ENCODE measurements around the gene CFAP46.

The CFAP46 gene

DNA sequence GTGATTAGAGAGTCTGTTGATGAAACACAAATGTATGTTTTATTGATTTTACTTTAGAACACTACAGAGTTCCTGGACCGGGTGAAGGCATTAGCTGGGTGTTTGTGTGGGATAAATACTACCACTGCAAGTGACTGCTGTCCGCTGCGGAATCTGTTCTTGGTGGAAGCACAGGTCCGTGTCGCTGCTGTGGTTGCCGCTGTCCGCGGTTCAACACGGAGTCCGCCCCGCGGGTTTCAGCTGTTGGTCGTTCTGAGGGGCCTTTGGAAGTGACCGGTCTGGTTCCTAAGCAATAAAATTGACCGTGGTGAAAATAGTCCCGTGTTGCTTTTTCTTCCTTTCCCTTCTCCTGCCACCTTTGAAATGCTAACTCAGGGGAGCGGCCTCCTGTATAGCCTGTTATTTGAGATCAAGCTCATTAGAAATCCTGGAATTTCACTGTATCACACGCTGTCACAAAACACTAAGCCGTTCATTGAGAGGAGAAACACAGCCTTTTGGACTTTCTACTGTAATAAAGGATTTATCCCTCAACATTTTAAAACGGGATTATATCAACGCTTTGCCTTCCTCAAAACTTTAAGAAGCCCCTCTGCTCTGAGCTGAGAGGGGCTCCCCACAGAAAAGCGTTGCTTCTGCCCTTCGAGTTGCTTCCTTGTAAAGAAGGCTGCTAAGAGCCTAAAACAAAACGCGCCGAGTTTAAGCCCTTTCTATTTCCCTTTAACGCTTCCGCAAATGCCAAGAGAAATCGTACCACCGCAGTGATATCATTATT, 159.0 kb downstream of the CFAP46 start:
- H3K4me3 ChIP-seq (ENCODE audit: insufficient read depth, low read length, poor library complexity, severe bottlenecking), result no peak overlapping the region

DNA sequence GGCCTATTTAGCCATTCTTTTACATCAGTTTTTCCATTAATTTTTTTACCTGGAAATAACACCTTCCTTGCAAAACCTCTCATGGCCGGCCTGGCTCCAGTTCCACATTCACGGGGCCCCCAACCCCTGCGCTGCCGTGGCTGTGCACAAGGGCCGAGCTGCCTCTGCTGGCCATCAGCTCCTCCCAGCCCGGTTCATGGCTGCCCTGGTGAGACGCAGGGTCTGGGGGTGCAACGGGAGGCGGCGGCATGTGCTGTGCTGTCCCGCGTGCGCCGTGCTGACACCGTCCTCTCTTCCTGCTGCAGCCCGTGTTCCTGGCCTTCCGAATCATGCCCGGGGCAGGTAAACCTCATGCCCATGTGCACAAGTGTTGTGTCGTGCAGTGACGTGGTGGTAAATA, 160.8 kb downstream of the CFAP46 start:
- H3K36me3 ChIP-seq (ENCODE audit: low read length), result no peaks in the 10 kb centered on the region
- no peaks in the 10 kb centered on the region for H4K20me1 ChIP-seq (ENCODE audit: low read depth, low read length)
- no peak overlapping the region for H3K4me2 ChIP-seq (ENCODE audit: low read depth, low read length, poor library complexity, severe bottlenecking)
- H3K79me2 ChIP-seq (ENCODE audit: insufficient read depth, low read length), result no peaks in the 10 kb centered on the region
- H3F3A ChIP-seq (ENCODE audit: insufficient read depth), result no peaks in the 10 kb centered on the region
- no peak overlapping the region for H2AFZ ChIP-seq (ENCODE audit: low read depth, low read length, severe bottlenecking)
- H3K9ac ChIP-seq (ENCODE audit: low read length), result no peak overlapping the region
- H3K27me3 ChIP-seq (ENCODE audit: low read length), result no peaks in the 10 kb centered on the region
- H3K4me3 ChIP-seq (ENCODE audit: insufficient read depth, low read length, poor library complexity, severe bottlenecking), result no peak overlapping the region
- TF ChIP-seq, protein P1, sequence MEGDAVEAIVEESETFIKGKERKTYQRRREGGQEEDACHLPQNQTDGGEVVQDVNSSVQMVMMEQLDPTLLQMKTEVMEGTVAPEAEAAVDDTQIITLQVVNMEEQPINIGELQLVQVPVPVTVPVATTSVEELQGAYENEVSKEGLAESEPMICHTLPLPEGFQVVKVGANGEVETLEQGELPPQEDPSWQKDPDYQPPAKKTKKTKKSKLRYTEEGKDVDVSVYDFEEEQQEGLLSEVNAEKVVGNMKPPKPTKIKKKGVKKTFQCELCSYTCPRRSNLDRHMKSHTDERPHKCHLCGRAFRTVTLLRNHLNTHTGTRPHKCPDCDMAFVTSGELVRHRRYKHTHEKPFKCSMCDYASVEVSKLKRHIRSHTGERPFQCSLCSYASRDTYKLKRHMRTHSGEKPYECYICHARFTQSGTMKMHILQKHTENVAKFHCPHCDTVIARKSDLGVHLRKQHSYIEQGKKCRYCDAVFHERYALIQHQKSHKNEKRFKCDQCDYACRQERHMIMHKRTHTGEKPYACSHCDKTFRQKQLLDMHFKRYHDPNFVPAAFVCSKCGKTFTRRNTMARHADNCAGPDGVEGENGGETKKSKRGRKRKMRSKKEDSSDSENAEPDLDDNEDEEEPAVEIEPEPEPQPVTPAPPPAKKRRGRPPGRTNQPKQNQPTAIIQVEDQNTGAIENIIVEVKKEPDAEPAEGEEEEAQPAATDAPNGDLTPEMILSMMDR (IDR thresholded peaks at IDR 0.05; ENCODE audit: insufficient read depth, low read length, poor library complexity, severe bottlenecking), result no peak
- no peak for TF ChIP-seq EZH2phosphoT487 (conservative IDR thresholded peaks at IDR 0.05; ENCODE audit: low read length)
- no peaks in the 10 kb centered on the region for H3K9me2 ChIP-seq (replicated peaks; ENCODE audit: insufficient read depth, low read length)
- H3K9me3 ChIP-seq (ENCODE audit: insufficient read depth, low read length), result no peaks in the 10 kb centered on the region
- H3K27ac ChIP-seq (ENCODE audit: low read depth, low read length), result no peak overlapping the region

More for the DNA sequence above, 159.0 kb downstream of the CFAP46 start:
- no peaks in the 10 kb centered on the region for H3K9me3 ChIP-seq (ENCODE audit: insufficient read depth, low read length)
- TF ChIP-seq EZH2phosphoT487 (conservative IDR thresholded peaks at IDR 0.05; ENCODE audit: low read length), result no peak
- TF ChIP-seq, protein P1 (IDR thresholded peaks at IDR 0.05; ENCODE audit: insufficient read depth, low read length, poor library complexity, severe bottlenecking), result no peak
- no peak overlapping the region for H2AFZ ChIP-seq (ENCODE audit: low read depth, low read length, severe bottlenecking)
- H3K36me3 ChIP-seq (ENCODE audit: low read length), result no peaks in the 10 kb centered on the region
- no peak overlapping the region for H3K9ac ChIP-seq (ENCODE audit: low read length)
- no peaks in the 10 kb centered on the region for H3K27me3 ChIP-seq (ENCODE audit: low read length)
- no peak overlapping the region for H3K4me2 ChIP-seq (ENCODE audit: low read depth, low read length, poor library complexity, severe bottlenecking)
- H3K79me2 ChIP-seq (ENCODE audit: insufficient read depth, low read length), result no peaks in the 10 kb centered on the region
- no peaks in the 10 kb centered on the region for H3K9me2 ChIP-seq (replicated peaks; ENCODE audit: insufficient read depth, low read length)
- no peak overlapping the region for H3K27ac ChIP-seq (ENCODE audit: low read depth, low read length)
- H3F3A ChIP-seq (ENCODE audit: insufficient read depth), result no peaks in the 10 kb centered on the region
- H4K20me1 ChIP-seq (ENCODE audit: low read depth, low read length), result no peaks in the 10 kb centered on the region

DNA sequence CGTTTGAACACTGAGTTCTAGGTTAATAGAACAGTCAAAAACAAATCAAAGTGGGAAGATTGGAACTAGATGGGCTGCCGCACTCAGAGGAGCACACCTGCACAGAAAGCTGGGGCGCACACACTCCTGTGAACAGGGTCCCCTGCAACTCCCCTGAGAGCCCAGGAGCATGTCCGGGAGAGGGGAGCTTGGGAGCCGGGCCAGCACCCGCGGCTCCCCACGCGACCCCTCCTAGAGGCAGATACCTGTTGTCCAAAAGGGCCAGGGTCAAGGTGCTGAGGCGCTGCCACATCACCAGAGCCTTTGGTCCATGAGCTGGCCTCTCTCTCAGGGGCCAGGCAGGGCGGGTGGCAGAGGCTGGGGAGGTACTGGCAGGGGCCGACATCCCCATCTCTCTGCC, 162.0 kb downstream of the CFAP46 start:
- H3K79me2 ChIP-seq (ENCODE audit: insufficient read depth, low read length), result no peaks in the 10 kb centered on the region
- H3K27ac ChIP-seq (ENCODE audit: low read depth, low read length), result no peak overlapping the region
- no peak overlapping the region for H2AFZ ChIP-seq (ENCODE audit: low read depth, low read length, severe bottlenecking)
- H3K4me3 ChIP-seq (ENCODE audit: insufficient read depth, low read length, poor library complexity, severe bottlenecking), result no peak overlapping the region
- TF ChIP-seq EZH2phosphoT487 (conservative IDR thresholded peaks at IDR 0.05; ENCODE audit: low read length), result no peak
- TF ChIP-seq, protein P1 (IDR thresholded peaks at IDR 0.05; ENCODE audit: insufficient read depth, low read length, poor library complexity, severe bottlenecking), result no peak
- H3K4me2 ChIP-seq (ENCODE audit: low read depth, low read length, poor library complexity, severe bottlenecking), result no peak overlapping the region
- no peak overlapping the region for H3K9ac ChIP-seq (ENCODE audit: low read length)
- H3K36me3 ChIP-seq (ENCODE audit: low read length), result no peaks in the 10 kb centered on the region
- H3K9me3 ChIP-seq (ENCODE audit: insufficient read depth, low read length), result no peaks in the 10 kb centered on the region
- no peaks in the 10 kb centered on the region for H4K20me1 ChIP-seq (ENCODE audit: low read depth, low read length)
- H3K27me3 ChIP-seq (ENCODE audit: low read length), result no peaks in the 10 kb centered on the region
- H3F3A ChIP-seq (ENCODE audit: insufficient read depth), result no peaks in the 10 kb centered on the region
- H3K9me2 ChIP-seq (replicated peaks; ENCODE audit: insufficient read depth, low read length), result no peaks in the 10 kb centered on the region

Data from SU-DHL-6 (cell line).